Activated CD4-positive, alpha-beta memory T cell treated with anti-CD3 and anti-CD28 coated beads, Interleukin-2, amount 10 ng/mL, durations not matched to agents 7 days and 5 days (primary cell): ENCODE measurements around the gene SAGE1. TPM values are rescaled to one million over a fixed set of nuclear protein-coding genes. Genes with fewer than 3 reads are reported as not detected.
"Not testable (repeated sequence)": the region's sequence is repeated elsewhere in the genome, so short reads cannot be mapped to it uniquely, and the experiment has no call there.

Experiments
- CTCF ChIA-PET: fragments of 350-600 bp; sonication (Branson Sonifier 250); formaldehyde crosslinking; loops from one replicate; lab custom pipeline; 2021; ENCODE audit warnings: antibody characterized with exemption, inconsistent platforms; lab: Charles Lee
- POLR2A ChIA-PET: fragments of 350-600 bp; sonication (Branson Sonifier 250); formaldehyde crosslinking; loops from one replicate; lab custom pipeline; 2021; ENCODE audit warnings: antibody characterized with exemption; lab: Charles Lee
- DNase-seq: peaks from one replicate; pipeline ENCODE4 v3.0.0-alpha.2; 2020
- H3K27ac Mint-ChIP-seq: one replicate; pipeline ENCODE4 v1.8.0; 2021; ENCODE audit warnings: mild to moderate bottlenecking, mixed read lengths
- H3K27me3 Mint-ChIP-seq: one replicate; pipeline ENCODE4 v1.8.0; 2021; ENCODE audit warnings: mixed read lengths
- H3K36me3 Mint-ChIP-seq: one replicate; pipeline ENCODE4 v1.8.0; 2021; ENCODE audit warnings: low read depth, mixed read lengths
- H3K4me1 Mint-ChIP-seq: one replicate; pipeline ENCODE4 v1.8.0; 2021; ENCODE audit warnings: mixed read lengths
- H3K4me3 Mint-ChIP-seq: one replicate; pipeline ENCODE4 v1.8.0; 2021; ENCODE audit warnings: mild to moderate bottlenecking, mixed read lengths
- H3K9me3 Mint-ChIP-seq: one replicate; pipeline ENCODE4 v1.8.0; 2021; ENCODE audit warnings: mixed read lengths
- total RNA-seq, 2 experiments: library from RNA; stranded (reverse); gene quantifications; one replicate each; pipeline ENCODE4 v1.2.3, GENCODE V29; 2021

SAGE1 gene, protein sequence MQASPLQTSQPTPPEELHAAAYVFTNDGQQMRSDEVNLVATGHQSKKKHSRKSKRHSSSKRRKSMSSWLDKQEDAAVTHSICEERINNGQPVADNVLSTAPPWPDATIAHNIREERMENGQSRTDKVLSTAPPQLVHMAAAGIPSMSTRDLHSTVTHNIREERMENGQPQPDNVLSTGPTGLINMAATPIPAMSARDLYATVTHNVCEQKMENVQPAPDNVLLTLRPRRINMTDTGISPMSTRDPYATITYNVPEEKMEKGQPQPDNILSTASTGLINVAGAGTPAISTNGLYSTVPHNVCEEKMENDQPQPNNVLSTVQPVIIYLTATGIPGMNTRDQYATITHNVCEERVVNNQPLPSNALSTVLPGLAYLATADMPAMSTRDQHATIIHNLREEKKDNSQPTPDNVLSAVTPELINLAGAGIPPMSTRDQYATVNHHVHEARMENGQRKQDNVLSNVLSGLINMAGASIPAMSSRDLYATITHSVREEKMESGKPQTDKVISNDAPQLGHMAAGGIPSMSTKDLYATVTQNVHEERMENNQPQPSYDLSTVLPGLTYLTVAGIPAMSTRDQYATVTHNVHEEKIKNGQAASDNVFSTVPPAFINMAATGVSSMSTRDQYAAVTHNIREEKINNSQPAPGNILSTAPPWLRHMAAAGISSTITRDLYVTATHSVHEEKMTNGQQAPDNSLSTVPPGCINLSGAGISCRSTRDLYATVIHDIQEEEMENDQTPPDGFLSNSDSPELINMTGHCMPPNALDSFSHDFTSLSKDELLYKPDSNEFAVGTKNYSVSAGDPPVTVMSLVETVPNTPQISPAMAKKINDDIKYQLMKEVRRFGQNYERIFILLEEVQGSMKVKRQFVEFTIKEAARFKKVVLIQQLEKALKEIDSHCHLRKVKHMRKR
- not detected for total RNA-seq

DNA sequence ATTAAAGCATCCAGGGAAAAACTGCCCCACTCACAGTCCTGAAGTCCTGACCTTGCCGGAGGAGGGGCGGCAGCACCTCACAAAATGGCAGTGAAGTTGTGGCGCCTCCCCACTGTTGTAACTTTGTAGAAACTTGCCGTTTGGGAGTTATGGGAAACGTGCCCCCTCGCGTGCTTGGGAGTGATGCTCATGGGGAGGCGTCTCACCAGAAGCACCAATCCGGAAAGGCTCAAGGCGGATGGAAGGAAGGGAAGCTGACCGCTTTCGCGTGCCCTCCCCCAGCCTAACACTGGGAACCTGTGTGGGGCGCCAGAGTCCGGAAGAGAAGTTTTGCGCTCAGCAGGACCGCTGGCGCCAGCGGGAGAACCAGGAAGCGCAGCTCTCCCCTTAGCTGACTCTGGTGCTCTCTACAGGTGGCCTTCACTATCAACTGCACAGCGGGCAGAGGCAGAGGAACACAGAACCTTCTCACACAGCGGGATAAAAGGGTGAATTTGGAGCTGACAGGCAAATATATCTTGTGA lies at the start of gene SAGE1, which contains the start of gene CT45A10:
Gene SAGE1 (plus strand): TSS at position 423 of the 524 bp plus-strand sequence. CDS start 2,527 bp downstream, outside the sequence.
Gene CT45A10 (minus strand): TSS at position 151 of the 524 bp plus-strand sequence. CDS start 8,100 bp downstream, outside the sequence.
- DNase-seq, result no peak
- Mint-ChIP-seq H3K27me3 (no peaks in the 10 kb centered on the region), H3K36me3 (no peaks in the 10 kb centered on the region), H3K4me3 (no peak within 1 kb of the TSS), H3K27ac (no peak within 1 kb of the TSS), H3K9me3 (no peaks in the 10 kb centered on the region), H3K4me1 (no peaks in the 10 kb centered on the region)
- ChIA-PET CTCF (no interaction called here), POLR2A (no interaction called here)

DNA sequence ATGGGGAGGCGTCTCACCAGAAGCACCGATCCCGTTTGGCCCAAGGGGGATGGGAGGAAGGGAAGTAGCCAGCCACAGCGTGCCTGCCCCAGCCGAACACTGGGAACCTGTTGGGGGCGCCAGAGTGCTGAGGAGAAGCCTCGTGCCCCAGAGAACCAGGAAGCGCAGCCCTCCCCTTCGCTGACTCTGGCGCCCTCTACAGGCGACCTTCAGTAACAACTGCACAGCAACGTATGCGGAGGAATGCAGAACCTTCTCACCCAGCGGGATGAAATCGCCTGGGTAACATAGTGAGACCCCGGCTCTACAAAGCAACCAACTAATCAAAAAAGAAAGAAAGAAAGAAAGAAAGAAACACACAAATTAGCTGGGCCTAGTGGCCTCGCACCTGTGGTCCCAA lies 39.1 kb upstream of the SAGE1 start, which contains the start of gene CT45A8:
Gene CT45A8 (minus strand): TSS at position 101 of the 400 bp plus-strand sequence. CDS start 3,755 bp downstream, outside the sequence.
- H3K27me3 Mint-ChIP-seq, H3K36me3 Mint-ChIP-seq, H3K9me3 Mint-ChIP-seq, CTCF ChIA-PET, H3K4me3 Mint-ChIP-seq, POLR2A ChIA-PET, H3K27ac Mint-ChIP-seq, H3K4me1 Mint-ChIP-seq, DNase-seq: not testable (repeated sequence)

DNA sequence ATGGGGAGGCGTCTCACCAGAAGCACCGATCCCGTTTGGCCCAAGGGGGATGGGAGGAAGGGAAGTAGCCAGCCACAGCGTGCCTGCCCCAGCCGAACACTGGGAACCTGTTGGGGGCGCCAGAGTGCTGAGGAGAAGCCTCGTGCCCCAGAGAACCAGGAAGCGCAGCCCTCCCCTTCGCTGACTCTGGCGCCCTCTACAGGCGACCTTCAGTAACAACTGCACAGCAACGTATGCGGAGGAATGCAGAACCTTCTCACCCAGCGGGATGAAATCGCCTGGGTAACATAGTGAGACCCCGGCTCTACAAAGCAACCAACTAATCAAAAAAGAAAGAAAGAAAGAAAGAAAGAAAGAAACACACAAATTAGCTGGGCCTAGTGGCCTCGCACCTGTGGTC lies 21.8 kb upstream of the SAGE1 start, which contains the start of gene CT45A9:
Gene CT45A9 (minus strand): TSS at position 101 of the 400 bp plus-strand sequence. CDS start 3,751 bp downstream, outside the sequence.
- H3K4me3 Mint-ChIP-seq, H3K27me3 Mint-ChIP-seq, H3K27ac Mint-ChIP-seq, H3K4me1 Mint-ChIP-seq, POLR2A ChIA-PET, DNase-seq, CTCF ChIA-PET, H3K36me3 Mint-ChIP-seq, H3K9me3 Mint-ChIP-seq: not testable (repeated sequence)

DNA sequence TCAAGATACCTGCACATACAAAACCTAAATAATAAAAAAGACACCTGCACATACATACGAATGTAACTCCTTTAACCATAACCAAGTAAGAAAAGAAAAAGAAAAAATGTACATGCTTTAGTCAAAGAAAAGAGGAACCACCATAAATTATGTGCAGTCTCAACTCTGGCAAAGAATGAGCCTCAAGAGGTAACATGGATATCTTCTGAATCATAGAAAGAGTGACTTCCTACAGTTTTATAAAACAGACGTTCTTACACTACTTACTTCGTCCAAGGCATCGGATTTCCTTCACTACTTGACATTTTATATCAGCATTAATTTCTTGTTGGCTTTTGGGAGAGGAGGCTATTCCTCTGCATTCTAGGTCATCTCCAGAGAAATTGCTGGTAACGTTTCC lies 10.8 kb upstream of the SAGE1 start:
- H3K9me3 Mint-ChIP-seq, H3K27ac Mint-ChIP-seq, H3K36me3 Mint-ChIP-seq, CTCF ChIA-PET, H3K4me1 Mint-ChIP-seq, H3K4me3 Mint-ChIP-seq, DNase-seq, POLR2A ChIA-PET, H3K27me3 Mint-ChIP-seq: not testable (repeated sequence)

DNA sequence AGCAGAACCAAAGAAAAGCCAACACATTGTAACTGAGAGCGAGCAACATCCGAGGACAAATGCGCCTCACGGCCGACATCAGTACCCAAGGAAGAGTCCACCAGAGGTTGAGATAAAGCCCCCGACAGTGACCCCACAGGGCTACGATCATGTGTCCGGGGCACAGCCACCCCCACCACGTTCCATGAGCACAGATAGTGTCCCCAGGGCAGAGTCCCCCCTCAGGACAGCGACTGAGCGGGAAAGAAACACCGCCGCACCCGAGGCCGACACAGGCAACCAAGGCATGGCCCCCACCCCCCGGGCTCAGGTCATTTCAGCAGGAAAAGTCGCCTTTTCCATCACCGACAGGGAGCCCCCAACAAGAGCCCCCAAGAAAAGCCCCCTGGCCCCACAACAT lies 5.3 kb upstream of the SAGE1 start:
- H3K27me3 Mint-ChIP-seq, H3K9me3 Mint-ChIP-seq, H3K4me1 Mint-ChIP-seq, H3K27ac Mint-ChIP-seq, H3K36me3 Mint-ChIP-seq, H3K4me3 Mint-ChIP-seq, CTCF ChIA-PET, POLR2A ChIA-PET: not testable (repeated sequence)
- peak; percentile 15 for DNase-seq

DNA sequence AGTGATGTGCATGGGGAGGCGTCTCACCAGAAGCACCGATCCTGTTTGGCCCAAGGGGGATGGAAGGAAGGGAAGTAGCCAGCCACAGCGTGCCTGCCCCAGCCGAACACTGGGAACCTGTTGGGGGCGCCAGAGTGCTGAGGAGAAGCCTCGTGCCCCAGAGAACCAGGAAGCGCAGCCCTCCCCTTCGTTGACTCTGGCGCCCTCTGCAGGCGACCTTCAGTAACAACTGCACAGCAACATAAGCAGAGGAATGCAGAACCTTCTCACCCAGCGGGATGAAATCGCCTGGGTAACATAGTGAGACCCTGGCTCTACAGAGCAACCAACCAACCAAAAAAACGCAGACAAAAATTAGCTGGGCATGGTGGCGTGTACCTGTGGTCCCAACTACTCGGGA lies 4.5 kb upstream of the SAGE1 start:
- H3K4me3 Mint-ChIP-seq, H3K9me3 Mint-ChIP-seq, CTCF ChIA-PET, H3K27me3 Mint-ChIP-seq, POLR2A ChIA-PET, H3K36me3 Mint-ChIP-seq, H3K27ac Mint-ChIP-seq, H3K4me1 Mint-ChIP-seq: not testable (repeated sequence)
- DNase-seq, result peak; percentile 39

DNA sequence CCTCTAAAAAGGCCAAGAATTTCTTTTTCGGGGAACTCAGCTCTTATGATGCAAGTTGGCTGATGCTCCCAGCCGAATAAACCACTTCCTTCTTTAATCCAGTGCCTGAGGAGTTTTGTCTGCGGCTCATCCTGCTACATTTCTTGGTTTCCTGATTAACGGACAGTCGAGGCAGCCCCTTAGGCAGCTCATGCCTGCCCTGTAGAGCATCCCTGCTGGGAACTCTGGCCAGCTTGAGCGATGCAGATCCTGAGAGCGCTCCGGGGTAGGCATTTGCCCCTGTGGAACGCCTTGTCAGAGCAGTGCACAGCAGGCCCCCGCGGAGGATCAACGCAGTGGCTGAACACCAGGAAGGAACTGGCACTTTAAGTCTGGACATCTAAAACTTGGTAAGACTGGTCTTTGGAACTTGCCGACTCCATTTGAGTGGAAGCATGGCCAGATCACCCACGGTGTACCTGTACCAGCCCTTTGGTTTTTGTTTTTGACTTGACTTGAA lies 3.4 kb upstream of the SAGE1 start:
- DNase-seq, result no peak
- Mint-ChIP-seq H3K36me3 (no peaks in the 10 kb centered on the region), H3K27ac (no peak overlapping the region), H3K9me3 (no peaks in the 10 kb centered on the region), H3K4me1 (no peaks in the 10 kb centered on the region), H3K4me3 (no peak overlapping the region), H3K27me3 (no peaks in the 10 kb centered on the region)
- POLR2A ChIA-PET, result no interaction called here
- CTCF ChIA-PET, result no interaction called here

DNA sequence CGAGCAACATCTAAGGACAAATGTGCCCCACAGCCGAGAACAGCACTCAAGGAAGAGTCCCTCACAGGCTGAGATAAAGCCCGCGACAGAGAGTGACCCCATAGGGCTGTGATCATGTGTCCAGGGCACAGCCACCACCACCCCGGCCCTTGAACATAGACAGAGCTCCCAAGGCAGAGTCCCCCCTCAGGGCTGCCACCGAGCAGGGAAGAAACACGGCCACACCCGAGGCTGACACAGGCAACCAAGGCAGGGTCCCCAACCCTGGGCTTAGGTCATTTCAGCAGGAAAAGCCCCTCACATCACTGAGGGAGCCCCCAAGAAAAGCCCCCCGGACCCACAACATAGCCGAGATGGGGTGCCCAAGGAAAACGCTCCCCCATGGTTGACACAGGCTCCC lies 735 bp upstream of the SAGE1 start:
- H3K27me3 Mint-ChIP-seq, result no peaks in the 10 kb centered on the region
- no peak overlapping the region for H3K4me3 Mint-ChIP-seq
- no peaks in the 10 kb centered on the region for H3K4me1 Mint-ChIP-seq
- POLR2A ChIA-PET, result no interaction called here
- DNase-seq, result no peak
- H3K9me3 Mint-ChIP-seq, result no peaks in the 10 kb centered on the region
- H3K36me3 Mint-ChIP-seq, result no peaks in the 10 kb centered on the region
- CTCF ChIA-PET, result no interaction called here
- H3K27ac Mint-ChIP-seq, result no peak overlapping the region

DNA sequence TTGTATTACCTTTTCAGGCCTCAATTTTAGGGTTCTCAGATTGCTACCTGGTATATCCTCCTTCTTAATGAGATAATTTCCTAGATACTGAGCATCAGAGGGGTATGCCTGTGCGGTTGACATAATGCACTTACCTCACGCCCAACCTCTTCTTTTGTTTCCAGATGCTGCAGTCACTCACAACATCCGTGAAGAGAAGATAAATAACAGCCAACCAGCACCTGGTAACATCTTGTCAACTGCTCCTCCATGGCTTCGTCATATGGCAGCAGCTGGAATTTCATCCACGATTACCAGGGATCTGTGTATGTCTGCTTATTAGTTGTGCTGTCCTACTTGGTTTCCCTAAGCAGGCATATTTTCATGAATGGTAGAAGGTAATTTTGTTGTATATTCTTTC lies 16.7 kb downstream of the SAGE1 start:
- ChIA-PET POLR2A (no interaction called here), CTCF (no interaction called here)
- Mint-ChIP-seq H3K4me1 (no peaks in the 10 kb centered on the region), H3K27me3 (peaks cover 2% of the 10 kb centered on the region), H3K4me3 (no peak overlapping the region), H3K36me3 (no peaks in the 10 kb centered on the region), H3K9me3 (no peaks in the 10 kb centered on the region), H3K27ac (no peak overlapping the region)
- no peak for DNase-seq

DNA sequence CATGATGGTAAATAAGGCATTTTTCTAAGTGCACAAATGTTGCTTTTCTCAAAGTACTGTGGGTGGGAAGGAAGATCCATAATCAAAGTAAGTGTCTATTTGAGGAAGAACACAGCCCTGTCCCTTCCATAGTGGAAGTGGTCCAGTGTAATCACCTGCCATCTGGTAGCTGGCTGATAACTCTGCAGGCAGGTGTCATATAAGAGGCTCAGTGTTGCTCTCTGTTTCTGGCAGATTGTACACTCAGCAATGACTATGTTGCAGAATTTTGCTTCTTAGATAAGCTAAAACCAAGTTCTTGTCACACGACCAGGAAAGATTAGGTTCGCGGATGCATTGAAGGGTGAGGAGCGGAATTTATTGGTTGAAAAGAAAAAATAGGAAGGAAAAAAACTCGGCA lies 20.9 kb downstream of the SAGE1 start:
- Mint-ChIP-seq H3K36me3 (no peaks in the 10 kb centered on the region), H3K27ac (no peak overlapping the region), H3K4me1 (no peaks in the 10 kb centered on the region), H3K27me3 (peaks cover 2% of the 10 kb centered on the region), H3K9me3 (no peaks in the 10 kb centered on the region), H3K4me3 (no peak overlapping the region)
- no peak for DNase-seq
- ChIA-PET POLR2A (no interaction called here), CTCF (no interaction called here)

DNA sequence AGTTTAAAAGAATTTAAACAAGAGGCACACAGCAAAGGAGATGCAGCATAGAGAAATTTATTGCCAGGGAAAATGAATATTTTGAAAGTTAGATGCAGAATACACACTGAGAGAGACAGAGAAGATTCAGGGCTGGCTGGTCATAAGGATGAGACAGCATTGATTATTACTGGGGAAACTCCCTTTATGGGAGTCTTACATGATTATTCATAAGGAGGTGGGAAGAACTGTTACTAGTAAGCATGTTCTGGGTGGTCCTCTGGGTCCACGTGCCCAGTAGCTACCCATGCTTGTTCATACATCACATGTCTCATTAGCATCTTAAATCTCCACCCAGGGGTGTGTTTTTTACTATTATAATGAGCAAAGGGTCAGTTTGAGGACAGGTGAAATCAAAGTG lies 27.0 kb downstream of the SAGE1 start:
- H3K4me3 Mint-ChIP-seq, POLR2A ChIA-PET, DNase-seq, H3K36me3 Mint-ChIP-seq, CTCF ChIA-PET, H3K9me3 Mint-ChIP-seq, H3K27me3 Mint-ChIP-seq, H3K4me1 Mint-ChIP-seq, H3K27ac Mint-ChIP-seq: not testable (repeated sequence)

DNA sequence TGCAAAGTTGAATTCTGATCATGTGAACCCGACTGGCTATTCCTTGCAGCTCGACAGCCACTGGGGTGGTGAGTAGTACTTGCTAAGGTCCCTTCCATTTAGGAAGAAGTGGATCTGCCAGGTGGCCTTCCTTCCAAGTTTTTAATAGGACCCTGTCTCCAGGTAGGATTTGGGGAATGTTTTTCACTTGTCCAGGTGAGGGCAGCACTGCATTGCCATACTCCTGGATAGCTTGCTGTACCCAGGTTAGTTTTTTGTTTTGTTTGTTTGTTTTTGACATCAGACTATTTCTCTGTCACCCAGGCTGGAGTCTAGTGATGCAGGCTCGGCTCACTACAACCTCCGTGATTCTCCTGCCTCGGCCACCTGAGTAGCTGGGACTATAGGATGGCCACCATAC lies 29.8 kb downstream of the SAGE1 start:
- no peaks in the 10 kb centered on the region for H3K27me3 Mint-ChIP-seq
- ChIA-PET CTCF (no interaction called here), POLR2A (no interaction called here)
- H3K9me3 Mint-ChIP-seq, result no peaks in the 10 kb centered on the region
- H3K4me3 Mint-ChIP-seq, result no peak overlapping the region
- no peaks in the 10 kb centered on the region for H3K4me1 Mint-ChIP-seq
- DNase-seq, result no peak
- H3K36me3 Mint-ChIP-seq, result no peaks in the 10 kb centered on the region
- H3K27ac Mint-ChIP-seq, result no peak overlapping the region

DNA sequence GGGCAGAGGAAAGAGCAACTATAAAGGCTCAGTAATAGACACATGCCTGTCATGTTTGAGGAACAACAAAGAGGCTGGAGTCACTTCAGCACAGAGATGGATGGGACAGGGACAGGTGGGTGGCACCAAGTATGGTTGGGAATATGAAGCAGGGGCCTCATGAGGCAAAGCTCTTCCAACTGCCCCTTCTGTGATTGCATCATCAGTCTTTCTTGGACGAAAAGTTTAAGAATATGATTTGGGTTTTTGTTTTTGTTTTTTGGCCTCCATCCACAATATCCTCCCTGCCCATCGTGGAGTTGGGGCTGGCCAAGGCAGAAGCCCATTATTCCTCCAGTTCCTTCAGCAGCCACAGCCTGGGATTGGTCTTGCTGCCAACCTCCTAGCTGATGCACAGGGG lies 34.4 kb downstream of the SAGE1 start:
- H3K9me3 Mint-ChIP-seq, result no peaks in the 10 kb centered on the region
- H3K27me3 Mint-ChIP-seq, result no peaks in the 10 kb centered on the region
- H3K4me1 Mint-ChIP-seq, result no peaks in the 10 kb centered on the region
- no peaks in the 10 kb centered on the region for H3K36me3 Mint-ChIP-seq
- CTCF ChIA-PET, result no interaction called here
- no peak overlapping the region for H3K27ac Mint-ChIP-seq
- DNase-seq, result no peak
- POLR2A ChIA-PET, result no interaction called here
- no peak overlapping the region for H3K4me3 Mint-ChIP-seq
